GM12875 (cell line): Measurements from ENCODE around the gene GSTO2.

ENCODE experiments used
- H3K4me3 ChIP-seq: one replicate; pipeline ENCODE4 v1.5.1; 2011; ENCODE audit warnings: low read depth, low read length, control low read depth
- TF ChIP-seq, protein P1 (sequence below): IDR thresholded peaks from 2 replicates; pipeline ENCODE4 v1.5.1; 2011; ENCODE audit warnings: low read depth, mild to moderate bottlenecking, control low read depth, inconsistent platforms, low read length, moderate library complexity, borderline replicate concordance; ENCODE audit not compliant: insufficient read depth

The GSTO2 gene

DNA sequence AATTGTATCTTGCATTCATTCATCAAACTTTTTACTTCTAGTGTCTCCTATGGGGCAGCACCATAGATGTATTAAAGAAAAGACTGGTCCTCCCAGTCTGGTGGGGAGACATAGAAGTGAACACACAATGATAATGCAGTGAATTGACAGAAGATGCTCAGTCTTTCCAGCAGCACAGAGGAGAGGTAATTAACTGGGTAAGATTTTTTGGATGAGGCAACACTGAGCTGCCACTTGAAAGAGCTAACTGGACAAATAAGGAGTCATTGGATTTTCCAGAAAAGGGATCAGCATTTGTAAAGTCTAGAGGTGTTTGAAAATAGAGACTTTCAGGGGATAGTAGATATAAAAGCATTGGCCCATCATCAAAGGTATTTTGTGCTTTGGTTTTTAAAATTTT is 76.5 kb downstream of the GSTO2 start:
- H3K4me3 ChIP-seq, result no peak overlapping the region
- TF ChIP-seq, protein P1, sequence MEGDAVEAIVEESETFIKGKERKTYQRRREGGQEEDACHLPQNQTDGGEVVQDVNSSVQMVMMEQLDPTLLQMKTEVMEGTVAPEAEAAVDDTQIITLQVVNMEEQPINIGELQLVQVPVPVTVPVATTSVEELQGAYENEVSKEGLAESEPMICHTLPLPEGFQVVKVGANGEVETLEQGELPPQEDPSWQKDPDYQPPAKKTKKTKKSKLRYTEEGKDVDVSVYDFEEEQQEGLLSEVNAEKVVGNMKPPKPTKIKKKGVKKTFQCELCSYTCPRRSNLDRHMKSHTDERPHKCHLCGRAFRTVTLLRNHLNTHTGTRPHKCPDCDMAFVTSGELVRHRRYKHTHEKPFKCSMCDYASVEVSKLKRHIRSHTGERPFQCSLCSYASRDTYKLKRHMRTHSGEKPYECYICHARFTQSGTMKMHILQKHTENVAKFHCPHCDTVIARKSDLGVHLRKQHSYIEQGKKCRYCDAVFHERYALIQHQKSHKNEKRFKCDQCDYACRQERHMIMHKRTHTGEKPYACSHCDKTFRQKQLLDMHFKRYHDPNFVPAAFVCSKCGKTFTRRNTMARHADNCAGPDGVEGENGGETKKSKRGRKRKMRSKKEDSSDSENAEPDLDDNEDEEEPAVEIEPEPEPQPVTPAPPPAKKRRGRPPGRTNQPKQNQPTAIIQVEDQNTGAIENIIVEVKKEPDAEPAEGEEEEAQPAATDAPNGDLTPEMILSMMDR, result no peak

DNA sequence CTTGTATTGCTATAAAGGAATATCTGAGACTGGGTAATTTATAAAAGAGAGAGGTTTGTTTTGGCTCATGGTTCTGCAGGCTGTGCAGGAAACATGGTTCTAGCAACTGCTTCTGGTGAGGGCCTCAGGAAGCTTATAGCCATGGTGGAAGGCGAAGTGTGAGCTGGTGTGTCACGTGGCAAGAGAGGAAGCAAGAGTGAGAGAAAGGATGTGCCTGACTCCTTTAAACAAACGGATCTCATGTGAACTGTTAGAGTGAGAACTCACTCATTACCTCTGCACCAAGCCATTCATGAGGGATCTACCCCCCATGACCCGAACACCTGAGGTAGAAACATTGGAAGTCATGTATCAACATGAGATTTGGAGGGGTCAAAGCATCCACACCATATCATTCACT is 77.0 kb downstream of the GSTO2 start:
- H3K4me3 ChIP-seq, result no peak overlapping the region
- TF ChIP-seq, protein P1, result no peak

DNA sequence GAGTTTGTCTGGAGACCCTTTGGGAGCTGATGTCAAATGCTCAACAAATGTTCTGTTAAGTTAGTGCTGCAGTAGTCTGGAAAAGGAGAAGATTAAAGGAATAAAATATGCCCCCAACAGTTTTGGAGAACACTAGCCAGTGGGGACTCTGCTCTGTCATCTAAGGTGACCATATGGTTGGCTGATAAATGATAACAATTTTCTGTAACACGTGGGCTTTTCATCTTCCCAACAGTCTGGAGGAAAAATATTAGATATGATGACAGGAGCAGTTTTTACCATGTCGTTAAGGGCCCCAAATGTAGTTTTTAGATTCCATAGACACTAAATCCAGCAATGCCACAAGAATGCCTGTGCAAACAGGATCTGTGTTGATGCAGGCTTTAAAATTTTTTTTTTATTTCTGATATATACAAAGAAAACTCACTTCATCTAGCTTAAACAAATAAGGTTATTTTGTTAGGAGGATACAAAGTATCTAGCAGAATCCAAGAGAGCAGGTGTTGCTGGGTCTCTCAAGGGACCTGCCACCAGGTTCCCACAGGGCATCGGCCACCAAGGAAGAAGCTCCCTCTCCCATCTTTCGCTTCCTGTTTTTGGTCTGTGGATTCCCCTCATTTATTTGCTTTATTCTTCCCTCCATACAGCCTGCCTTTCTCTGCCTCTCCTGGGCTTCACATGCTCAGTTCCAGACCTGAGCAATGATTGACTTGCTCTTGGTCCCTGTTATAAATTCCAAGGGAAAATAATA is 78.5 kb downstream of the GSTO2 start:
- no peak overlapping the region for H3K4me3 ChIP-seq
- TF ChIP-seq, protein P1, result no peak

DNA sequence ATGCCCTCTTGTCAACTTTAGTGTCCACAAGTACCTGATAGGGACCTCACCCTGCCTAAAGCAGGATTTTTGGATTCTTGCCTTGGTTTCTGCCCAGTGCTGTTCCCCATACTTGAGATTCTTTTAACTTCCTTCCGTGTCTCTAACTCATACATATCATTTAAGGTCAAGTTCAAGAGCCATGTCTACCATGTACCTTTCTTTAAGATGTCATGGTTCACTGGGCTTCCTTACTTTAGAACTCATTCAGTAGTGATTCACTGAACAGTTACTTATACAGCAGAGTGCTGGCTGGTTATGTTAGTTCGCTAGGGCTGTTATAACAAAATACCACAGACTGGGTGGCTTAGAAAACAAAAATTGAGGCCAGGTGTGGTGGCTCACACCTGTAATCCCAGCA is 79.6 kb downstream of the GSTO2 start:
- no peak overlapping the region for H3K4me3 ChIP-seq
- TF ChIP-seq, protein P1, result no peak

DNA sequence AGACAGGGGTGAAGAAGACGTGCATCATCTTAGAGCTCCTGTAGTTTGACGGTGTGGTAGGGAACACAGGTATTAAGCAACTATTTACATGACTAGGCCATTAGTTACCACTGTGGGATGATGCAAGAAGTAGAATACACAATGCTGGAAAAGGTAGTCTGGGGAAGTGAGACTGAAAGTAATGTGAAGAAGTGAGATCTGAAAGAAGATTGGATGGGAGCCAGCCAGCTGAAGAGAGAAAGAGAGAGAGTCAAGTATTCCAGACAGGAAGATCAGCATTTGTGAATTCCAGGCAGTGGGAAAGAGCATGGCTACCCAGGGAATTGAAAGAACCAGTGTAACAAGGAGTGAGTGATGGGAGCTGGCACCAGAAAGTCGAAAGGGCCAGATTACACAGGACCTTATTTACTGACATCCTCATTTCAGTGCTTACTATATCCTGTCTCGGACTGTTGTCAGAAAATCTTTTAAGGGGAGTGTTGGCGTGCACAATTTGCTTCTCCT is 80.7 kb downstream of the GSTO2 start:
- no peak overlapping the region for H3K4me3 ChIP-seq
- TF ChIP-seq, protein P1, result no peak

DNA sequence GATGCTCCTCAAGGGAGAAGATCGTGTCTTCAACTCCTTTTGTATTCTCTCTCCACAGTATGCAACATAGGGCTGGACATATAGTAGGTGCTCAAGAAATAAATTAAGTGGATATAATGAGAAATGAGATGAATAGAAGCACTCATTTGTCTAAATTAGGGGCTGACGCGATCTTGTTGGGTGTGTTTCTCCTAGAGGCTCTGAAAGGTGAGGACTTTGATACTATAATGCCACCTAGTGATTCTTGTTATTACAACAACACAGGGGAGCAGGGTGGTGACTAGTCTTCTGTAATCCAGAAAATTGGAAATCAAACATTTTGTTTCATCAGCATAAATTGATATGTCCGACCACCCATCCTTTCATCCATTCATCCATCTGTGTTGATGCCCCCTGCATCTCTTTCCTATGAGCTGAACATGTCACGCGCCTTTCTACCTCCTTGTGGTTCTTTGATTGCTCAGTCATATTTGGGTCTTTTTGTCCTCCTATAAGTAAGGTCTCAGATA is 81.2 kb downstream of the GSTO2 start:
- TF ChIP-seq, protein P1, result peak; percentile 34; the same call in 1 of the 2 replicates
- H3K4me3 ChIP-seq, result no peak overlapping the region

DNA sequence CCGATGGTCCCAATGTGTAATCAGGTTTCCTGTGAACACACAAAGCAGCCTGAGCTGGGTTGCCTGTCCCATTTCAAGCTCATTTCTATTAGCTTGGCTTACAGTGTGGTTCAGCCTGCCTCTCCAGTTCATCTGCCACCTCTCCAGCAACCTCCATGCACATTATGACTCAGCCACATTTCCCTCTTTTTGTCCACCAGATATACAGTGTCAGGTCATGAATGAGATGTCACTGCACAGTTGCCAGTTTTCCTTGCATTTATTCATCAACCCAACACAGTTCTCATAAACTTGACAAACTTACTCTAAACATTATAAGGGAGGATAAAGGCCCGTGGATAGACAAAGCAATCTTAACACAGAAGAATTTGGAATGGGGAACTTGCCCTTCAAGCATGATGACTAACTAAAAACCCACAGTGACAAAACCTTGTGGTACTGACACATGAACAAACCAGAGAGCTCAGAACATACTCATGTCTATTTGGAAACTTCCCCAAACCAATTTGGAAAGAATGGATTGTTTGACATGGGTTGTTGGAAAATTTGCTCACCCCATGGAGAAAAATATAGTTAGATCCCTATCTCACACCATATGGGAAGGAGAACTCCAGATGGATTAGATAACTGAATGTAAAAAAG is 82.2 kb downstream of the GSTO2 start:
- H3K4me3 ChIP-seq, result no peak overlapping the region
- TF ChIP-seq, protein P1, result no peak
